ENCODE data around the gene TPD52L2. TPM values are rescaled to one million over a fixed set of nuclear protein-coding genes. Genes with fewer than 3 reads are reported as not detected.
"Not testable (repeated sequence)": the region's sequence is repeated elsewhere in the genome, so short reads cannot be mapped to it uniquely, and the experiment has no call there.

TPD52L2 gene
- total RNA-seq, 1 donor from 2014 or later, result 78.0 TPM

DNA sequence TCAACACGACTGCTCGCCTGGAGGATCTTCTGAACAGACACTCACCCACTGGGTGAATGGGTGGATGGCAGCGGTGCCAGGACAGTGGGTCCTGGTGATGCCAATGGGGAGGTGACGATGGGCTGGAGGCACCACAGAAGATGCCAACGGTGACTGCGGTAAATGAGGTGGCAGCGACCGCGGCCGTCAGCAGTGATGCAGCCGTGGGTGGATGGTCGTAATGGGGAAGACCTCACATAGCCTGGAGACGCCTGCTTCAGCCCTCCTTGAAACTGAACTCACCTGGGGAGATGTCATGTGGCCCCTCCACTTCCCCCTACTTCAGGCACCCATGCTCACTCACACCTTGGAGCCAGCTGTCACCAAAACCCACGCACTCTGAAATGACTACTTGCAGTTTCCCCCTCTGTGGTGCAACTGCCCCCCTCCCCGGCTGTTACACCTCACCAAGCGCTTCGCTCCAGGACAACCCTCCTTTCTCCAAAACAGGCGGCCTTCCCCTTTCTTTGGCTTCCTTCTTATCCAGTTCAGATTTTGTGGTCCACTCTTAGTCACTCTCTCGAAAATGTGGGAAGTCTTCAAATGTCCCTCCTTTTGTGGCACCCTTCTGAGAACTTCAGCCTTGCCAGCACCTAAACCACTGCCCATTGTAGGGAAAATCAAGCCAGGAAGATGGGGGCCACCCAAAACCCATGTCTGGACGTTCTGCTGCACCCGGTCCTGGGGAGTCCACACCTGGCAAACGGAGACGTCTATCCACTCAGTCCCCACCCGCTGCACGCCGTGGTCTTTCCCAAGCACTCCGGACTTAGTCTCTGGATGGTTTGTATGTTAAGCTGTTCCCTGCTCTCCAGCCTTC is 14.2 kb upstream of the TPD52L2 start:
- no peak for ATAC-seq
- no peak for DNase-seq (ENCODE audit: missing footprints)
- intact Hi-C loops (cut with DNase I), result loop anchor here (10.0 kb wide), 1 partner anchor 204 kb away; no protein-coding TSS in a partner anchor

DNA sequence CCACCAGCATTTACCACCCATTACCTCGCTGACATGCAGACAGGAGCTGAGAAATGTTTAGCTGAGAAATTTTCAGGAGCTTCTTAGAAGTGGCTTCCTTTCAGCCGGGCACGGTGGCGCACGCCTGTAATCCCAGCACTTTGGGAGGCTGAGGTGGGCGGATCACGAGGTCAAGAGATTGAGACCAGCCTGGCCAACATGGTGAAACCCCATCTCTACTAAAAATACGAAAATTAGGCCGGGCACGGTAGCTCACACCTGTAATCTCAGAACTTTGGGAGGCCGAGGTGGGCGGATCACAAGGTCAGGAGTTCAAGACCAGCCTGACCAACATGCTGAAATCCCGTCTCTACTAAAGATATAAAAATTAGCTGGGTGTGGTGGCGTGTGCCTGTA is 13.5 kb upstream of the TPD52L2 start:
- not testable (repeated sequence) for ATAC-seq; DNase-seq (ENCODE audit: missing footprints)
- intact Hi-C loops (cut with DNase I), result loop anchor here (10.0 kb wide), 1 partner anchor 203 kb away; no protein-coding TSS in a partner anchor

DNA sequence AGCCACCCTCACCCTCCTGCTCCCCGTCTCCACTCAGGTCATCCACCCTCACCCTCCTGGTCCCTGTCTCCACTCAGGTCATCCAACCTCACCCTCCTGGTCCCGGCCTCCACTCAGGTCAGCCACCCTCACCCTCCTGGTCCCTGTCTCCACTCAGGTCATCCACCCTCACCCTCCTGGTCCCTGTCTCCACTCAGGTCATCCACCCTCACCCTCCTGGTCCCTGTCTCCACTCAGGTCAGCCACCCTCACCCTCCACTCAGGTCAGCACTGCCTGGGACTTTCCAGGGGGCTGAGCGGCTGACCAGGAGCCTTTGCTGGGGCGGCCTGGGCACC is 11.4 kb upstream of the TPD52L2 start:
- not testable (repeated sequence) for DNase-seq (ENCODE audit: missing footprints); ATAC-seq
- intact Hi-C loops (cut with DNase I), result loop anchor here (10.0 kb wide), 1 partner anchor 201 kb away; no protein-coding TSS in a partner anchor

DNA sequence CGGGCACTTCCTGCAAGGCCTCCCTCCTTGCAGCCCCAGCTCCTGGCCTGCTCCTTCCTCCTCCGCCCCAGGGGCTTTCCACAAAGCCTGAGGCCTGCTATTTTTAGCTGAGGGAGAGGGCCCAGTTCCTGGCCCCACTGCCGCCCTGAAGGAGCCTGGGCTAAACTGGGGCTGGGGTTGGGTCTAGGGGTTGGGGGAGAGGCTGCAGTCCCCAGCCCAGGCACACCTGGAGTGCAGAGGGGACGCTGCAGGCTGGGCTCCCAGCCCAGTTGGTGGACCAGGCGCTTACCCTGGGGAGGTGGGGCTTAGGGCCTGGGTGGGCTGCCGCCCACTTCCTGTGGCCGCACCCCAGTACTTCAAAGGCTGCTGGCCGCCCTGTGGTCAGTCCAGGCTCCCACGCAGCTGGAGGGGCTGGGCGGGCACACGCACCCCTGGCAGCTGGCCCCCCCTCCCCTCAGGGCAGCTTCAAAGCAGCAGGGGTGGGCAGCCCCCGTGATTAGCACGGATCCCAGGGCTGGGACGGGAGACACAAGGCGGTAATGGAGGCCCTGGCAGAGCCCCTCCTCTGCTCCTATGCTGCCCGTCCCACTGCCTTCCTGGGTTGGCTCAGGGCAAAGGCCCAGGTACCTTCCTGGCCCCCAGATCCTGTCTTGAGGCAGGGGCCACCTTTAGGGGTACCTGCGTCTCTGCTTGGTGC is 10.9 kb upstream of the TPD52L2 start:
- ATAC-seq, result peak; percentile 23

DNA sequence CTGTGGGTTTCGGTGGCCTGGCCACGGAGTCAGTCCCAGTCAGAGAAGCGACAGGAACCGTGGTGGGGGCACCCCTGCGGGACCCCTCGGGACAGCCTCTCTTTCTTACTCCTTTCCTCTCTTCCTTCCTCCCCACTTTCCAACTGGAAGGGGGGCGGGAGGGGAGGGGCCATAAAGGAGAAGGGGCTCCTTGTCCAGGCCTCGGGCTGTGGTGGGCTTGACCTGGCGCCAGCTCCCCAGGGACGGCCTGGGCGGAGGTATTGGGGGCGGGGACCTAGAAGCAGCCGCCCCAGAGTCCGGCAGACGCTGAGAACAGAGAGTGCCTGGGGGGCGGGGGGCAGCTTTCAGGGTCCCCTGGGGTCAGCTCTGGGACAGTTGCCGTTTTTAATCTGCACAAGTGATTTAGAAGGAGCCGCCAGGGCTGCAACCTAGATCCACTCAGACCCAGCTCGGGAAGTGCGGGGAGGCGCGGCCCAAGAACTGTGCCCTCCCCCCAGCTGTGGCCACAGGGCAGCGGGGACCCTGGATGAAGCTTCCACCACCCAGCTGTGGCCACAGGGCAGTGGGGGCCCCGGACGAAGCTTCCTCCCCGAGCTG is 10.2 kb upstream of the TPD52L2 start:
- DNase-seq (ENCODE audit: missing footprints) (no peak), ATAC-seq (peak; percentile 40)
- intact Hi-C loops (cut with DNase I), result loop anchor here (10.0 kb wide), 1 partner anchor 200 kb away; no protein-coding TSS in a partner anchor

More for the DNA sequence above, 10.9 kb upstream of the TPD52L2 start:
- intact Hi-C loops (cut with DNase I), result loop anchor here (10.0 kb wide), 1 partner anchor 201 kb away; no protein-coding TSS in a partner anchor
- DNase-seq (ENCODE audit: missing footprints), result no peak

DNA sequence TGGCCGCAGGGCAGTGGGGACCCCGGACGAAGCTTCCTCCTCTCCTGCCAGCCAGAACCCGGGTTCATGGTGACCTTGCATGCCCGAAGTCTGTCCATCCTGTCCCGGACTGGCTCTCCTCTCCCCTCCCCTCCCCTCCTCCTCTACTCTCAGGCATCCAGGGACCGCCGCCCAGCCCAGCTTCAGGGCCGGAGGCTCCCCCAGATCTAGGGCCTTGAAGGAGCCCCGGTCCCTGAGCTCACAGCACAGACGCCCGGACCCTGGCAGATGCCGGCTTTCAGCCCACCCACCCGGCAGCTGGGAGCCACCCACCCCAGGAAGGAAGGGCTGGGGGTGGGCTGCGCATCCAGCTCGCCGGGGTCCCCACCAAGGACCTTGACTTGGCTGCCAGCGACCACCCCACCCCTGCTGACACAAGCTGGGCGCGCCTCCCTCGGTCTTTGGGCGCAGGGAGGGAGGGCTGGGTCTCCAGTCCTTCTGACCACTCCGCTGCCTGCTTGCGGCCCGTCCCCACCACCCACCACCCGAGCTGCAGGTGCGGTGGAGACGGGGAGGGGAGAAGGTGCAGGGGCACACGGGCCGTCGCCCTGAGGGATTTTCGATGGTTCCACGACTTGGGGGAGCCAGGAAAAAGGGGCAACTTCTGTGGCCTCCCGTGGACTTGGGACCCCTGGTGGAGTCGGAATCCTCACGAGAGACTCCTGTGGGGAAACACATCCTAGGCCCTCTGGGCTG is 9.5 kb upstream of the TPD52L2 start:
- DNase-seq (ENCODE audit: missing footprints) (no peak), ATAC-seq (peak; percentile 5)
- intact Hi-C loops (cut with DNase I), result loop anchor here (10.0 kb wide), 1 partner anchor 199 kb away; no protein-coding TSS in a partner anchor

DNA sequence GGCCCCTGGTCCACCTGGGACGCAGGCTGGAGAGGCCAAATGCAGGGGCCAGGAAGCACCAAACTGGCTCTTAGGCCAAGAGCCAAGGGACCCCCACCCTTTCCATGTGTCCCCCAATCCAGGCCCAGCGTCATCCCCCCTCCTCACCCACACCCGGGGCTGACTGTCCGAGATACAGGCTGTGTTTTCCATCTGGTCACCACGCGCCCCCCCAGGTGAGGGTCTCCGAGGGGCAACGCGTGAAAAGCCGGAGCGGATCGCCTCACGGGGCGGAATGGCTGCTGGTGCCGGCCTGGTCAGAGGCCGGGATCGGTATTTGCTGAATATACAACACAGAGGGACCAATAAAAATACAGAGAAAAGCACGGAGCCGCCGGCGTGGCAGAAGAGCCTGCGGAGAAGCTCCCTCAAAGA is 9.0 kb upstream of the TPD52L2 start:
- DNase-seq (ENCODE audit: missing footprints) (no peak), ATAC-seq (no peak)
- intact Hi-C loops (cut with DNase I), result loop anchor here (10.0 kb wide), 1 partner anchor 199 kb away; no protein-coding TSS in a partner anchor

DNA sequence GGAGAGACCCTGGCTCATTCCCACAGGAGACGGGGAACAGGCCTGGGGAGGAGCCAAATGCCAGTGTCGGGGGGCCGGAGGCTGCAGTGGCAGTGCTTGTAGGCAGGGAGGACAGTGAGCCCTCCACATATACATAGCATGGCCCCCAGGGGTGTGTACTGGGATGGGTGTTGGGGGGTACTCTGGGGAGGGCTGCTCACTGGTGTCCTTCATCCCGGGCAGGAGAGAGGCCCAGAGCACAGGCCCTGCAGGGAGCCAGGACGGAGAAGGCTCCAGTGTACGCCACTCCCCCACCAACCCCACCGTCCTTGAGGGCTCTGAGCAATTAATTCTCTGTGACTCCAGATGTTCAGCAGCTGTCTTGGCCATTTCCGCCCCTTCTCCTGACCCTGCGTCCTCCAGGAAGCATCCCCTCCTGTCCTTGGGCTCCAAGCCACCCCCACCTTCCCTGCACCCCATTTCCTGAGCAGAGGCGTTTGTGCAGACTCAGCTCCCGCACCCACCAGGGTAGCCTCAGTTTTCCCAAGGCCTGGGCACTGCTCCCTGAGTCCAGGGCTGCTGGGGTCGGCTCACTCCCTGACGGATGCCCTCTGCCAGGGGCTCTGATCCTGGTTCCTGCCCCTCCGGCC is 7.2 kb upstream of the TPD52L2 start:
- ATAC-seq (peak; percentile 20), DNase-seq (ENCODE audit: missing footprints) (no peak)
- intact Hi-C loops (cut with DNase I), result loop anchor here (1.0 to 10.0 kb wide), 2 partner anchors 12 to 197 kb away; no protein-coding TSS in a partner anchor

DNA sequence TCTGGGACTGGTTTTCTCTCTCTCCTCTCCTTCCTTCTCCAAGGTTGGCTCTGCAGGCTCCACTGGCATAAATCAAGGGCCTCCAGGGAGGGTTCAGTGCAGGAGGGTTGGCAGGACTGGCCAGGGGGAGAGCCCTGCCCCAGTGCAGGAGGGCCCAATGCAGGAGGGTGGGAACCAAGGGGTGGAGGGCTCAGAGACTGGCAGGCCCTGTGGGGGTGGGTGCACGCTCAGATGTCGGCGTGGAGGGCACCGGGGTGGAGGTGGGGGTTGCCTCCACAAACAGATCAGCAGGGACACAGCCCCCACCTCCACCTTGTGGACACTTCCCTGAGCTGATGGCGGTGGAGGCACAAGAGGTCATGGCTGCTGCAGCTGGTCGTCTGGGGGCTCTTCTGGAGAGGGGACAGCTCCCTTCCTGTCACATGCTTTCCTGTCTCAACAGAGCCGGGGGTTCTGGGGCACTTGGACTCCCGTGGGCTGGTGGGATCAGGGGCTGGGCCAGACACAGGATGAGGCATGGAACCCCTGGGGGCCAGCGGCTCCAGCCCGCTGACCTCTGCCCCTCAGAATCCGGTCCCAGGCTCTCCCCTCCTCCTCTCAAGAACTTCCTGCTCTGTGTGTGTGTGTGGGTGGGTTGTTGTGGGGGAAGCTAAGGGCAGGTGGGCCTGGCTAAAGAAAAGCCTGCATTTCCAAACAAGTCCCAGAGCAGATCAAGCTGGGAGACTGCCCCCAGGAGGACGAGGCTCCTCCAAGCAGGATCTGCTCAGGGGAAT is 6.5 kb upstream of the TPD52L2 start:
- DNase-seq (ENCODE audit: missing footprints), result no peak
- ATAC-seq, result peak; percentile 30
- intact Hi-C loops (cut with DNase I), result loop anchor here (1.0 to 10.0 kb wide), 2 partner anchors 12 to 196 kb away; no protein-coding TSS in a partner anchor

DNA sequence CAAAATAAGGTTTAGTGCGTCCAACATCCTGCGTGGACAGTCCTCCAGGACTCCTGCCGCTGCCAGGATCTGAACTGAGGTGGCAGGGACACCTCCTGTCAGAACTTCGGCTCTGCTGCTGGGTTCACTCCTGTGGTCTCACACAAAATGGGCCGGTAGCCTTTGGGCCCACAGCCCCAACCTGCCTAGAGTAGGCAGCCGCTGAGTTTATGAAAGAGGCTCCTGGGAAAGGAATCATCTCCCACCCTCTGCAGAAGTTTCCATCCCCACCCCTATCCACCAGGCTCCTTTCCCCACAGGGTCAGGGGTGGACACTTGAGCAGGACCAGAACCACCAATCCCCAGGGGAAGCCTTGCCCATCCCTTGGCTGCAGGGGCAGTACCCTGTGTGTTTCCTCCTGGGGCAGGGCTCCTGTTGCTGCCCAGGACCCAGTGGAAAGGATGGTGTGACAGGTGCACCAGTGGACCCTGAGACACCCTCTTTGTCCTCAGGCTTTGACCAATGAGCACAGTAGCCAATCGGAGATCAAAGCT is 5.8 kb upstream of the TPD52L2 start:
- DNase-seq (ENCODE audit: missing footprints) (no peak), ATAC-seq (no peak)
- intact Hi-C loops (cut with DNase I), result loop anchor here (10.0 kb wide), 1 partner anchor 196 kb away; no protein-coding TSS in a partner anchor

DNA sequence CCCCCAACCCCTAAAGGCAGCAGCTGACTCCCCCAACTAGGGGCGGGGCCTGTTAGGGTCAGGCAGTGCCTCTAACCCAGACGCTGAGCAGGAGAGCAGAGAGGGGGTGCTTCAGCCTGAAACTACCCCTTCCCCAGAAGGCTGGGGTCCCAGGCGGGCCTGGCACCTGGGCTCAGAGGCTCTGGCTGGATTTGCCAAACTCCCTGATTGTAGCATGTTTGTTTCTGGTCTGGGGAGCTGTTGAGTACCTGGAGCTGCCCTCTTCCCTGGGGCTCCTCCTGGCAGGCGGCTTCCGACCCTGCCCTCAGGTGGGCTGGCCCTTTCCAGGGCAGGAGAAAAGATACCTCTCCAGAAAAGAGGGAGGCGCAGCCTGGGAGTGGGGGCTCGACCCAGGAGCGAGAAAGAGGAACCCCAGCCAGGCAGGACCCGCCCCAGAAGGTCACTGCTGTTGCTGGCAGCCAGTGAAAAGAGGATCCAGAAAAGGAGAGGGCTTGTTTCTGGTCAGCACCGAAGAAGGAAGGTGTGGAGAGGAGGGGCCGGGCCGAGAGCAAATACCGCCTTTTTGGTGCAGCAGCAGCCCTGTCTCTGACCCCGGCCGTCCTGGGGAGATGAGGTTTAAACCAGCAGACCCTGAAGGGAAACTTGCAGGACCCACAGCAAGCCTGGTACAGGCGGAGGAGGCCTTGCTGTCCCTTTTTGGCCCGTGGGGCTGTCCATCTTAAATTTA is 4.6 kb upstream of the TPD52L2 start:
- DNase-seq (ENCODE audit: missing footprints), result peak; percentile 84
- intact Hi-C loops (cut with DNase I), result loop anchor here (5.0 kb wide), 1 partner anchor 323 kb away; the partner anchor contains the start of gene PTK6
- ATAC-seq, result no peak

DNA sequence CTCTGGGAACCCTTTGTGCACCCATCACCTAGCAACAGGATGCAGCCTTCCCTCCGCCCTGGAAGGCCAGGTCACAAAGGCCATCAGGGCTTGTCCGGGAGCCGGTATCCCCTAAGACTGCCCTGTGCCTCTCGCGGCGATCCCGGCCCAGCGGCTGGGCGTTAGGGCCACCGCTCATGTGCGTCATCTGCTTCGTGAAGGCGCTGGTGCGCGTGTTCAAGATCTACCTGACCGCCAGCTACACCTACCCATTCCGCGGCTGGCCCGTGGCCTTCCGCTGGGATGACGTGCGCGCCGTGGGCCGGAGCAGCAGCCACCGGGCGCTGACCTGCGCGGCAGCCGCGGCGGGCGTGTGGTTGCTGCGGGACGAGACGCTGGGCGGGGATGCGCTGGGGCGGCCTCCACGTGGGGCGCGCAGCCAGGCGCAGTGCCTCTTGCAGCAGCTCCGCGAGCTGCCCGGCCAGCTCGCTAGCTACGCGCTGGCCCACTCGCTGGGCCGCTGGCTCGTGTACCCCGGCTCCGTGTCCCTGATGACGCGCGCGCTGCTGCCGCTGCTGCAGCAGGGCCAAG is 3.6 kb upstream of the TPD52L2 start, which contains the start of gene ABHD16B:
Gene ABHD16B (plus strand): TSS at position 134 of the 570 bp plus-strand sequence. CDS start 43 bp downstream, at position 177.
- DNase-seq (ENCODE audit: missing footprints), result no peak
- no peak for ATAC-seq
- intact Hi-C loops (cut with DNase I), result loop anchor here (5.0 kb wide), 1 partner anchor 324 kb away; the partner anchor contains the start of gene PTK6

DNA sequence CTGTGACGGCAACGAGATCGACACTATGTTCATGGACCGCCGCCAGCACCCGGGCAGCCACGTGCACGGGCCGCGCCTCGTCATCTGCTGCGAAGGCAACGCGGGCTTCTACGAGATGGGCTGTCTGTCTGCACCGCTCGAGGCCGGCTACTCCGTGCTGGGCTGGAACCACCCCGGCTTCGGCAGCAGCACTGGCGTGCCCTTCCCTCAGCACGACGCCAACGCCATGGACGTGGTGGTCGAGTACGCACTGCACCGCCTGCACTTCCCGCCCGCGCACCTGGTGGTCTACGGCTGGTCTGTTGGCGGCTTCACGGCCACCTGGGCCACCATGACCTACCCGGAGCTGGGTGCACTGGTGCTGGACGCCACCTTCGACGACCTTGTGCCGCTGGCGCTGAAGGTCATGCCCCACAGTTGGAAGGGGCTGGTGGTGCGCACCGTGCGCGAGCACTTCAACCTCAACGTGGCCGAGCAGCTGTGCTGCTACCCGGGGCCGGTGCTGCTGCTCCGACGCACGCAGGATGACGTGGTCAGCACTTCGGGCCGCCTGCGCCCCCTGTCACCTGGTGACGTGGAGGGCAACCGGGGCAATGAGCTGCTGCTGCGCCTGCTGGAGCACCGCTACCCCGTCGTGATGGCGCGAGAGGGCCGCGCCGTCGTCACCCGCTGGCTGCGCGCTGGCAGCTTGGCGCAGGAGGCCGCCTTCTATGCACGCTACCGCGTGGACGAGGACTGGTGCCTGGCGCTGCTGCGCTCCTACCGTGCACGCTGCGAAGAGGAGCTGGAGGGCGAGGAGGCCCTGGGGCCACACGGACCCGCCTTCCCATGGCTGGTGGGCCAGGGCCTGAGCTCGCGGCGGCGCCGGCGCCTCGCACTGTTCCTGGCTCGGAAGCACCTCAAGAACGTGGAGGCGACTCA is 2.8 kb upstream of the TPD52L2 start:
- DNase-seq (ENCODE audit: missing footprints) (no peak), ATAC-seq (no peak)
- intact Hi-C loops (cut with DNase I), result loop anchor here (5.0 kb wide), 1 partner anchor 325 kb away; the partner anchor contains the start of gene PTK6

DNA sequence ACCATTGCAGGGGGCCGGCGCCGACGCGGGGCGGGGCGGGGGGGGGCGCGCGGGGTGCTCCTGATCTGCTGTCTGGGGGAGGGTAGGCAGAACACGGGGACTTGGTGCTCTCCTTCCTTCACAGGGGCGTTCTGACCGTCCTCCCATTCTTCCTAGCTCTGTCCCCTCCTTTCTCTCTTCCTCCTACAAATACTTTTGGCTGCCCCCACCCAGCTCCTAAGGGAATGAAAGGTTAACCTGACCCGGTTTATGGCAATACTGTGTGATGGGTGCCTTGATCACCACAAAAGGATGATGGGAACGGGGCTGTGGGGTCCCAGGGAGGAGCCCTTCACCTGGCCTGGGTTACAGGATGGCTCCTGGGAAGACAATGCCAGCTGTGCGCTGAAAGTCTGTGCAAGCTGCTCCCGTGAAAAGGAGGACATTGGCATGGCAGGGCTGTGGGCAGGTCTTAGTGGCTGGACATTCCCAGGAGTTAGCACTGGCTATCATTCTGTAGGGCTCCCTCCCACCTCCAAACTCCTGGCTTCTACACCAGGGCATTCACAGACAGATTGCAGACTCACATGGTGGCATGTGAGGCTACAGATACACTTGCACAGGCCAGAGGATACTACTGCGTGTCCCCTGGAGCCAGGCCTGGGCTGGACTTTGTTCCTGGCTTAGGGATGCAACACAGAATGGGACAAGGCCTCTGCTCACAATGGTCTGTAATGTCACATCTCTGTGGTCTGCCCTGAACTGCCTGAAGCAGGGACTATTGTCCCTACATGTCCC is 1.9 kb upstream of the TPD52L2 start:
- ATAC-seq, result no peak
- no peak for DNase-seq (ENCODE audit: missing footprints)
- intact Hi-C loops (cut with DNase I), result loop anchor here (5.0 kb wide), 1 partner anchor 326 kb away; the partner anchor contains the start of gene PTK6
